Activated effector memory CD4-positive, alpha-beta T cell treated with anti-CD3 and anti-CD28 coated beads, Interleukin-2, amount 50 U/mL, for 16 hours (primary cell): ENCODE results near the gene PCSK4.
A peak's percentile ranks its signal among the peaks of the same experiment; 100 is the strongest.
"Not testable (repeated sequence)": the region's sequence is repeated elsewhere in the genome, so short reads cannot be mapped to it uniquely, and the experiment has no call there.

ENCODE experiments used
- DNase-seq: peaks from one replicate; pipeline ENCODE4 v3.0.0-alpha.2; 2020

Gene PCSK4

DNA sequence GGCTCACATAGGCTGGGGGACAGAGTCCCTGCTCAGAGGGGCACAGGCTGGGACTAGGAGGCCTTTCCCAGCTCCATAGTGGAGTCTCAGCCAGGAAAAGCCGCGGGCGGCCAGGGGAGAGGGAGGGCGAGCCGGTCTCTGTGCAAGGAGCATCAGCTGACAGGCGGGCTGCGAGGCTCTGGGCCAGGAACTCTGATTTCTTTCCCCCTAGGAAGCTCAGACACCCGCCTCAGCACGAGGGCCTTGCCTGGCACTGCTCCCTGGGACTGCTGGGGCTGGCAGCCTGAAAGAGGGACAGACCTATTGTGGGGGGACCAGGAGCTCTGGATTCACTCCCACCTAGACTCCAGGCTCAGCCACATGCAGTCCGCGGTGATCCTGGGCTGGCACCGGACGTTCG, 31.5 kb upstream of the PCSK4 start:
- DNase-seq, result no peak

DNA sequence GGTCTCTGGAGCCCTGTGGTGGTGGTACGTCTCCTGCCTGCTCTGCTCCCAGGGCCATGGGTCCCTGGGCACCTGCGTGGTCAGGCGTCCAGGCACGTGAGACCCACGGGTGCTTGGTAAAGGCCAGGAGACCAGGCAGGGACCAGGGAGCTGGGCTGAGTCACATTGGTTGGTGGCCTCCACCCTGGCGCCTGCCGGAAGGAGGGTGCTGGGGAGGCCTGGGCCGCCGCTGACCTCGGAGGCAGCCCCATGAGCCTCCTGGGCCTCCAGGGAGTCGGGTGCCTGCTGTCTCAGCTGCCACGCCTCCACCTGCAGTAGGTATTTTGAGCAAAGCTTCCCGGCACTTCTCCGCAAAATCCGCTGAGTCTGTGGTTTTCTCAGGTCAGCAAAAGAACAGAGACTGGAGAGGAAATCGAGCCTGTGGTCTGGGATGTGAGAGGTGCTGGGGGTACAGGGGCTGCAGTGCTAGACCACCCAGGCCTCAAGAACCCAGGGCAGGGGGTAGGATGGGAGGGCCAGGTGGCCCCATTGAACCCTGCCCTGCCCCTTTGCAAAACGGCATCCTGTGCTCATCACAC, 30.1 kb upstream of the PCSK4 start:
- DNase-seq, result no peak

DNA sequence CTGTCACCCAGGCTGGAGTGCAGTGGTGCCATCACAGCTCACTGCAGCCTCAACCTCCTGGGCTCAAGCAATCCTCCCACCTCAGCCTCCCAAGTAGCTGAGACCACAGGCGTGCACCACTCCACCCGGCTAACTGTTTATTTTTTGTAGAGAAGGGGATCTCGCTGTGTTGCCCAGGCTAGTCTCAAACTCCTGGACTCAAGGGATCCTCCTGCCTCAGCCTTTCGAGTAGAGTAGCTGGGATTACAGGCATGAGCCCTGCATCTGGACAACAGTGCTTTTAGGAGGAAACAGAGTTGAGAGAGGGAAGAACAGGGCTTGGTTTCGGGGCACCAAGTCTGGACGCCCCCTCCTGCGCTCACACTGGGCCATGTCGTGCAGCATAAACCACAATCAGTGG, 29.7 kb upstream of the PCSK4 start:
- DNase-seq, result not testable (repeated sequence)

DNA sequence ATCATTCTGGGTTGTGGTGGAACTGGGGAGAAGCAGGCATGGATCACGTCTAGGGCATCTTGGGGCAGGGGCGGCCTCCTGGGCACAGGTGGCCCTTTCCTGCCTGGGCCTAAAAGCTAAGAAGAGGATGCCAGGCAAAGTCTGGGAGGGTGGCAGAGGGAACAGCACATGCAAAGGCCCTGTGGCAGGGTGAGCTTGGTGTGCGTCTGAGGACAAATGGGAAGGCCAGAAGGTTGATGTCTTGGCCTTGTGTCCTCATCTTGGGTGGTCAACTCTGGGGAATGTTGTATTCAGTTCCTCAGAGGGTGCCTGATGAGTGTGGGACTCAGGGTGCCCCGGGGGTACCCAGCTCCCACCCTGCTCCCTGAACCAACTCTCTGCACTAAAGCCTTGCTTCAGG, 28.3 kb upstream of the PCSK4 start:
- no peak for DNase-seq

DNA sequence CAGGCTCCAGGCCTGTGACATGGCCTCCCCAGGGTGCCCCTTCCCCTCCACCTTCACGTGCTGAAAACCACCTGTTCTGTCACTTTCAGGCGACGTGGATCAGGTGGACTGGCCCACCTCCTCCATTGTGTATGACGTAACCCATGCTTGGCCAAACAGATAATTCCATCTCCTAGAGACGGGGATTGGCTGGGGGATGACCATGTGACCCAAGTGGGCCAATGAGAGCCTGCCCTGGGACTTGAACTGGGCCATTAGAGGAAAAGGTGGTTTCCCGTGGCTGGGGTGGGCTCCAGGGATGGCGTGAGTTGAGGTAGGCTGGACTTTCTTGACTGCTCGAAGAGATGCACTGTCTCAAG, 26.2 kb upstream of the PCSK4 start:
- DNase-seq, result no peak

DNA sequence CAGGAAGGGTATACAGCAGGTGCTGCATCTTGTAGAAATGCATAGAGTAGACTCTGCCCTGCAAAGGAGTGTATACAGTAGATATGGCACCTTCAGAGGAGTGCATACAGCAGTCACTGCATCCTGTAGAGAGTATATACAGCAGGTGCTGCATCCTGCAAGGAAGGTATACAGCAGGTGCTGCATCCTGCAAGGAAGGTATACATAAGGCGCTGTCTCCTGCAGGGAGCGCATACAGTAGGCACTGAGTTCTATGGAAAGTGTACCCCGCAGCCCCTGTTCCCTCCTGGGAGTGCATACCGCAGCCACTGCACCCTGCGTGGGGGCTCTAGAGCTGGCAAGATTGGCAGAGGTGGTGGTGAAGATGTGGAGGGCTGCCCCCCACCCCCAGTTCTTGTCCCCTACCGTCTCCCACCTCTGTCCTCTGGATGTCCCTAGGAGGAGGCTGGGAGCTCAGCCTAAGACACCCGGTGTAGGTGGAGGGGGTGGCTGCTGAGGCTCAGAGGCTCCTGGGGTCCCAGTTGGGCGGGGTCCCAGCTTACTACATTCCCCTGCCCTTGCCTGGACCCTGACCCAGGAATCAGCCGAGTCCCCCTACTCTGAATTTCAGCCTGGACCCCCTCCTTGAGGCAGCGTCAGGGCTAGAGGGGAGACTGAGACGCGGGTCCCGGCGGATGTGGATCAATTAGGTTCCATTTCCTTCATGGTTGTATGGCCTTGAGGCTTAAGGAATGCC, 25.0 kb upstream of the PCSK4 start:
- no peak for DNase-seq

DNA sequence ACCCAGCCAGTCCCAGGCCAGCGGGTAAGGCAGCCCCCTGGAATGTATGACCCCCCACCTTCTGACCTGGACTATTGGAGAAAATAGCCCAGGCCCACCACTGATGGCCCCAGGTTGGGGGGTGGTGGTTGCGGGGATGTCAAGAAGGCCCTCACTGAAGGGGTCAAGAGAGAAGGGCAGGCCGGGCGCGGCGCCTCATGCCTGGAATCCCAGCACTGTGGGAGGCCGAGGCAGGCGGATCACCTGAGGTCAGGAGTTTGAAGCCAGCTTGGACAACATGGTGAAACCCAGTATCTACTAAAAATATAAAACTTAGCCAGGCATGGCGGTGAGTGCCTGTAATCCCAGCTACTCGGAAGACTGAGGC, 24.1 kb upstream of the PCSK4 start:
- DNase-seq, result no peak

DNA sequence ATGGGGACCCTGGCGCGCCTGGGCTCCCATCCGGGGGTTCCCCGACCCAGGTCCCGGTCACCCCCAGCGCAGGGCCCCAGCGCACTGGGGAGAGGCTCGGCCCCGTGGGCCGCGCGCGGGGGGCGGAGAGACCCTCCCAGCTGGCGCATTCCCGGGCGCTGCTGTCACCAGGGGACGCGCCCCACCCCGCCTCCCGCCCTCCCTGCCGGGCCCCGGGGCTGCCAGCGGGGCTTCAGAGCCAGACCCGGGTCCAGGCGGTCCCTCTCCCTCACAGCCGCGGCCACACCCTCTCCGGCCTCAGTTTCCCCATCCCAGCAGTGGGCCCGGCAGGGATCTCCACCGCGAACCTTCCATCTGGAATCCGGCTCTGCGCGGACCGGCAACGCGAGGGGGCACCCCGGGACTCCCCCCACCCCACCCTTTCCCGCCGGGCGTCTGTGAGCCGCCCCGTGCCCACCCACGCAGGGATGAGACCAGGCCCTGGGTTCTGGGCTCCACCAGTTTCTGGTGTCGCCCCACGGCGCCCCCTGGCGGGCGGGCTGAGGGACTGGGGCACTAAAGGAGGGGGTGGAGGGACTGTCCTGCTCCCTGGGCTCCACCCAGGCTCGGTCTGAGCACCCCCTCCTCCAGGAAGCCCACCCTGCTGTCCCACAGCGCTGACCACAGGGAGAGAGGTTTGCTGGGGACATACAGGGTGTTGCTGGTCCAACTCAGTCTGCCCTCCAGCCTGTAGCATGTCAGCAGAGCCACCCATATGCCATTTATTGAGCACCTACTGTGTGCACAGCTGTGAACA, 23.5 kb upstream of the PCSK4 start:
- peak; percentile 90 for DNase-seq

DNA sequence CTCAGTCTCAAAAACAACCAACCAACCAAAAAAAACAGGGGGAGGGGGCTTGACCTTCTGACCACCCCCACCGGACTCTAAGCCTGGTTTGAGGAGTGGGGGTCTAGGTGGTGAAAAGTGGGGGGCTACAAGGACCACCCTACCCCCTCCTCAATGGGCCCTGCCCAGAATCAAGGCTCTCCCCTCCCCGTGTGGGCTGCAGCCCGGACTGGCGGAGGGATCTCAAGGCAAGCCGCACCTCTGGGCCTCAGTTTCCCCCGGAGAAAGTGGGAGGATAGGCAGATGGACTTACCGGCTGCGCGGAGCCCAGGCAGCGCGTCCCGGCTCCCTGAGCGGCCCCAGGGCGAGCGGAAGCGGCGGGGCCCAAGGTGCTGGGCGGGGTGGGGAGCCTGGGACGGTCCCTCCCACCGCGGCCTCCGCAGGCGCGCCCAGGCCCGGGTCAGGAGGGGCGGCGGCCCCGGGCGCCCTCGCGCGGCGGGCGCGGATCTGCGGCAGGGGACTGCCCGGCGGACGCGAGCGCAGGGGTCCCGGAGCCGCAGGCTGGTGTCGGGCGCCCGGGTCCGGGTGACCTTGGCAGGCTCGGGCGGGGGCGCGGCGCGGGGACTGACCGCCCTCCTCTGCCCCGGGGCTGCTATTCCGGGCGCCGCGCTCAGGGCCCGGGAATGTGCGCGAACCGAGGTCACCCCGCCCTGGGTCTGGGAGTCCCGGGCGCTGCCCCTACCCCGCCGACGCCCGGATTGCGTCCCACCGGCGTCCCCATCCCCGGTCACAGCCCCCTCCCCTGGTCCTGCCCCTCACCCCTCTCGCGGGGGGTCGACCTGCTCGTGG, 22.7 kb upstream of the PCSK4 start, which contains the start of gene ADAMTSL5:
ADAMTSL5 (minus strand) TSS at position 349 of the 828 bp plus-strand sequence. CDS start 2,076 bp downstream, outside the sequence.
- DNase-seq, result peak; percentile 88

DNA sequence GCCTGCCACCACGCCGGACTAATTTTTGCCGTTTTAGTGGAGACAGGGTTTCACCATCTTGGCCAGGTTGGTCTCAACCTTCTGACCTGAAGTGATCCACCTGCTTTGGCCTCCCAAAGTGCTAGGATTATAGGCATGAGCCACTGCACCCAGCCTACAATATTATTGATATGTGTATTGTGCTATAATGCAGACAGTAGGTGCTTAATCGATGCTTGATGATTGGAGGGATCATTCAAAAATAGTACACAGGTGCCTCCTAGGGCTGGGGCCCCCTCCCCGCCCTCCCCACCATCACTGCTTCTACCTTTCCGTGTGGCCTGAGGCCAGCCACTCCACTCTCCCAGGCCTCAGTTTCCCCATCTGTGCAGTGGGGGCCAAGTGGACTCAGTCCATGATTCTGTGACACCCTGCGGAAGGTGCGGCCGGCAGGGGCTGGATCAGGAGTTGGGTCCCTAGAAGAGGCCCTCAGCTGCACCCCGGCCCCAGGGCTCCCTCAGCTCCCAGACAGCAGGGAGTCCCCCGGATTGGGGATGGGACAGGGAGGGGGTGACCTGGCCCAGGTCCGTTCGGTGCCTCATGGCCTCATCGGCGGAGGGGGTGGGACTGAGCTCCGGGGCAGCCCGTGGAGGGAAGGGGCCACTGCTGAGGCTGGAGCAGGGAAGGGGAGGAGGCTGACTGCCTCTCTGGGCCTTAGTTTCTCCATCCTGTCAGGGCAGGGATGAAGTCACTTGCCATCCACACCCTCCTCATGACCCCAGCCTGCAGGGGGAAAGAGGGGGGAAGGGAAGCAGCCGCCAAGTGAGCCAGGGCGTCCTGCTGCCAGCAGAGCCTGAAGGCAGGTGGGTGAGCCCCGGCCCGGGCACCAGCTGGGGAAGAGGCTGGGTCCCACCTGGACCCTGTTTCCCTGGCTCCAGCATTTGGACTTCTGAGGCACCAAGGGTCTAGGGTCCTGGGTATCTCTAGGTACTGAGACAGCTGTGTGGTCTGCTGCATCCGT, 21.5 kb upstream of the PCSK4 start:
- DNase-seq, result no peak

DNA sequence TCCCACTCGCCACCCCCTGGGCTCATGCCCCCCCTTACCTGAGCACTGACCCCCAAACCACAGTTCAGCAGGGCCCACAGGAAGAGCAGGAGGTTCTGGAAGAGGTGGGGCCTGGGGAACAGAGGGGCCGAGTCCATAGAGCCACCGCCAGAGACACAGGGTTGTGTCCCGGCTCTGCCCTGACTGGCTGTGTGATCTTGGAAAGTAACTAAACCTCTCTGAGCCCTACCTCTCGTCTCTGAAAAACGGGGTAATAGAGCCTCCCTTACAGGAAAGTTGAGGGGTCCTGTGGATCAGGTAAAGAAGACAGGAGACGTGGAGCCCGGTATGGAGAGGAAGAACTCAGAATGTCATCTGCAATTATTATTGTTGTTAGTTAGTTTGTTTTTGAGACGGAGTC, 20.7 kb upstream of the PCSK4 start:
- no peak for DNase-seq

DNA sequence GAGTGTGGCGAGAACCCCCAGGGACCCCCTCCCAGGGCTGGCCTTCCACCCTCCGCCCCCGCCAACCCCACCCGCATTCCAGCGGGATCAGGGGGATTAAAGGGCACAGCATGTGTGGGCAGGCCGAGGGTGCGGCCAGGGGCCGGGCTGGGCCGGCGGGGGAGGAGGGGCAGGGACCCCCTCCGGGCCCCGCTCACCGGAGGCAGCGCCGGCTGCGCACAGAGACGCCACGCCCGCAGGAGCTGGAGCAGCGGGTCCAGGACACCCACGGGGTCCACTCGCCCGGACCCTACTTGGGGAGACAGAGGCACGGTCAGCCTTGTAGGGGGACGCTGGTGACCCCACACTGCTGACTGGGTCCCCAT, 20.3 kb upstream of the PCSK4 start:
- no peak for DNase-seq

DNA sequence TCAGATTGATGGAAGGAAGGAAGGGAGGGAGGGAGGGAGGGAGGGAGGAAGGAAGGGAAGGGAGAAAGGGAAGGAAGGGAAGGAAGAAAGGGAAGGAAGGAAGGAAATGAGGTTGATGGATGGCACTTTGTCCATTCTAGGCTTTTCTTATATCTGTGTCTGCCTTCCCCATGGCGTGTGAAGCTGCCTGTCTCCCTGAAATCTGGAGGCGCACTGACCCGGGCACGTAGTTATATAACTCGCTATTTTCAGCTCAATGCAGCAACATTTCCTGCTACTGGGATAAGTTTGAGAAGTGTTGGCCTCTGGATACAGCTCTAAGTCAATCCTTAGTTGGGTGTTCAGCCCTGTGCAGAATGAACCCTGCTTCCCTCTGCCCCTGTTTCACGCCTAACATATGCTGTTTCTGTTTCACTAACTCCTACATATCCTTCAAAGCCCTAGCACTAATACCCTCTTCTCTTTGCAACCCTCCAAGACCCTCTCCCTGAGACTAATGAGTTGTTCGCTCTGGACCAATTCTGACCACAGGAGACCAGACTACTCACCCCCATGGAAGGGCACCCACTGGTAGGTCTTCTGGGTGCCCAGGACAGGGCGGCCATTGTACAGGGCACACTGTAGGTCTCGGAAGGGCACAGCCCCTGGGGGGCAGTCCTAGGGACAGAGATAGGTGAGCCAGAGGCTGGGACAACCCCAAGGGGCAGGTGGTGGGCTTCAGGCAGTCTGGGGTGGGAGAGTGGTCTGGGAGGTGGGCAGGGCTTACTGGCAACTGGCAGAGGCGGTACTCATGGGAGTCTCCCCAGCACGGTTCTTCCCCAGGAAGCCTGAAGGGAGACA, 19.7 kb upstream of the PCSK4 start:
- DNase-seq, result no peak

DNA sequence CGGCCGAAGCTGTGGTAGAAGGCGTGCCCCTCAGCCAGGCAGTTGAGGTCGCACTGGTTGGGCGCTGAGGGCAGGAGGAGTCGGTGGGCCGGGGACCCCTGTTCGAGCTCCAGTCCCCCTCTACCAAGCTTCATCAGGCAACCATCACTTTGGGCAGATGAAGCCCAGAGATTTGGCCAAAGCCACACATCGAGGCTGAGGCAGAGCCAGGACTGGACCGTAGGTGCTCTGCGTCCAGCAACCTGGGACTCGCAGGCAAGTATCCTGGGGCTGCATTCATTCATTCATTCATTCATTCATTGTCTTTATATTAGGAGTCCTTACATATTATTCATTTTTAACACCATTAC, 18.3 kb upstream of the PCSK4 start:
- no peak for DNase-seq

DNA sequence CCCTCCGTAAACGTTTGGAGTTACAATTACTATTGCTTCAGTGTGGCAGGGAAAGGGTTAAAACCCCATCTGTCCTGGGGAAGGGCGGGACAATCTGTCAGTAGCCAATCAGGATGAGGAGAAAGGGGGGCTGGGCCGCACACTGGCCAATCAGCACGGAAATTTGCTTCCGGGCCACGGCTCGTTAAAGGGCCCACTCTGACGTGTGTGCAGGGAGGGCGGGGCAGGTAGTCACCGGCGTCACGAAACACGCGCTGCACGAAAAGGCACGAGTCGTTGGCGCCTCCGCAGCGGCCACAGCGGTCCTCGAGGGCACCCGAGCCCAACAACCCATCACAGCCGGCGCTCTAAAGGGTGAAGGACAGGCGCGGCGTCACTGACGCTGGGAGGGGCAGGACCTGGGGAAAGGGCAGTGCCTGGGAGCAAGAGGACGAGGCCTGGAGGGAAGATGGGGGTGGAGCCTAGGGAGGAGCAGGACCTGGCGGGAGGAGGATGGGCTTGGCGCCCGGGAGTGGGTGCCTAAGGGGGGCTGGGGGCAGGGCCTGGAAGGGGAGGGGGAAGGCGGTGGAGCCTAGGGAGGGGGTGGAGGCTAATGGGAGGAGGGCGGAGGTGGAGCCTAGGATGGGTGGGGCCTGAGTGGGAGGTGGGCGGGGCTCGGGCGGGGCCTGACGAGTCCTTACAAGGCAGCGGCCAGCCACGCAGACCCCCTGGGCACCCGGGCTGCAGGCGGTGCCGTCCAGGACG, 17.8 kb upstream of the PCSK4 start:
- DNase-seq, result peak; percentile 95

DNA sequence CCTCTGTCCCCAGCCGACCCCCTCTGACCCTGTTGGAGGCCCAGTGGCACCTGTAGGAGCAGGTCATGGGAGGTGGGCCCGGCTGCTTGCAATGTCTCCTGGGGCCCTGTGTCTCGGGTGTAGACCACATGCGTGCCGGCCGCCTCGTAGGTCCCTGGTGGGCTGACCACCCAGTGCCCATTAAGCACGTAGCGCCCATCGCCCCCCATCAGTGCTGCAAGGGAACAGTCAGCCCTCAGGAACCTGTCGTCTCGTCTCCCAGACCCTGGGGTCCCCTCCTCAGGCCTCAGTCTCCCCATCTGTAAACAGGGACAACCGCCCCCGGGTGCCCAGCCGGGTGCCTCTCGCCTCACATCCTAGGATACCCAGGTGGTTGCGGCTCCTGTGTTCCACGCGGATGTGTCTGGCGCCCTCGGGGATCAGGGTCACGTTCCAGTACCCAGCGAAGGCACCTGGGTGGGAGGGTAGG, 17.1 kb upstream of the PCSK4 start:
- DNase-seq, result no peak

DNA sequence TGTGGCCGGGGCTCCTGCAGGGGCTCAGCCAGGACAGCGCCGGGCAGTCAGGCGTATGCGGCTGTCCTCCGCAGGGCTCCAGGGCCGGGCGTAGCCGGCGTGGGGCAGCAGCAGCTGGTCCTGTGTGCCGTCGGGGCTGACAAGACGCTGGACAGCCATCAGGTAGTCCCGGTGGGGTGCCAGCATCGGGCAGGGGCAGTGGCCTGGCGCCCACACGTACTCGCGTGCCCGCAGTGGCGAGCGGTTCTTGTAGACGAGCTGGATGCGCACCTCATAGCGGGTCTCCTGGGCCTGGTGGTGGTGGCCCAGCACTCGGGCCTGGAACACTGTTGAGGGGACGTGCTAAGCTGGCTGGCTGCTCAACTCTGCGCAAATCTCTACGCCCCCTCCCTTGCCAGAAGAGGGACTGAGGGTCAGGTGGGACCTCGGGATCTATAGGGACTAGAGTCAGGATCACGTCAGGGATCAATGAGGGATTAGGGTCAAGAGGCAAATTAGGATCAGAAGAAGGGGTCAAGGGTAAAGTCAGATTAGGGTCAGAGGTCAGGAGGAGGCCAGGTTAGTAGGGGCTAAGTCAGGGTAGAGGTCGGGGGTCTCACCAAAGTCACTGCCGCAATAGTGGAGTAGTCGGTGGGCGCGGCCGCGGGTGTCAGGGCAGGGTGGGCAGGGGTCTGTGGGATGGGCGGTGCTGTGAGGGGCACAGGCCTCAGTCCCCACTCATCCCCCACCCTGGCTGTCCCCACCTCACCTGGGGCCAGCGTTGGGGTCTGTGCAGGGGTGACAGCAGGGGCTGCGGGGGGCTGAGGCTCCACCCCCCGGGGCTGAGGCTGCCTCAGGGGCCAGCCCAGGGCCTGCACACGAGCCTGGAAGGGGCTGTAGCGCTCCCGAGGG, 16.1 kb upstream of the PCSK4 start:
- no peak for DNase-seq

DNA sequence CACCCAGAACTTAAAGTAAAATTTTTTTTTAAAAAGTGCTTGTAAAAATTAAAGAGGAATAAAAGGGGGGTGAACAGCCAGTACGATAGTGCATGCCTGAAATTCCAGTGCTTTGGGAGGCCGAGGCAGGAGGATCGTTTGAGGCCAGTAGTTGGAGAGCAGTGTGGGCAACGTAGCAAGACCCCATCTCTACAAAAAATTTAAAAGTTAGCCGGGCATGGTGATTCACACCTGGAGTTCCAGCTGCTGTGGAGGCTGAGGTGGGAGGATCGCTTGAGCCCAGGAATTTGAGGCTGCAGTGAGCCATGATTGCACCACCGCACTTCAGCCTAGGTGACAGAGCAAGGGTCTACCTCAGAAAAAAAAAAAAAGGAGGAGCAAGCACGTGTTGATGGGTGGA, 14.9 kb upstream of the PCSK4 start:
- no peak for DNase-seq
